ENCODE results near the gene TCEA2. TPM values are rescaled to one million over a fixed set of nuclear protein-coding genes. Genes with fewer than 3 reads are reported as not detected.

Gene TCEA2
- total and polyA plus RNA-seq, 2 of the 13 experiments (the other 11 are each of a cell fraction or from before 2014, with no cell fraction given): 28.1 to 33.7 TPM

DNA sequence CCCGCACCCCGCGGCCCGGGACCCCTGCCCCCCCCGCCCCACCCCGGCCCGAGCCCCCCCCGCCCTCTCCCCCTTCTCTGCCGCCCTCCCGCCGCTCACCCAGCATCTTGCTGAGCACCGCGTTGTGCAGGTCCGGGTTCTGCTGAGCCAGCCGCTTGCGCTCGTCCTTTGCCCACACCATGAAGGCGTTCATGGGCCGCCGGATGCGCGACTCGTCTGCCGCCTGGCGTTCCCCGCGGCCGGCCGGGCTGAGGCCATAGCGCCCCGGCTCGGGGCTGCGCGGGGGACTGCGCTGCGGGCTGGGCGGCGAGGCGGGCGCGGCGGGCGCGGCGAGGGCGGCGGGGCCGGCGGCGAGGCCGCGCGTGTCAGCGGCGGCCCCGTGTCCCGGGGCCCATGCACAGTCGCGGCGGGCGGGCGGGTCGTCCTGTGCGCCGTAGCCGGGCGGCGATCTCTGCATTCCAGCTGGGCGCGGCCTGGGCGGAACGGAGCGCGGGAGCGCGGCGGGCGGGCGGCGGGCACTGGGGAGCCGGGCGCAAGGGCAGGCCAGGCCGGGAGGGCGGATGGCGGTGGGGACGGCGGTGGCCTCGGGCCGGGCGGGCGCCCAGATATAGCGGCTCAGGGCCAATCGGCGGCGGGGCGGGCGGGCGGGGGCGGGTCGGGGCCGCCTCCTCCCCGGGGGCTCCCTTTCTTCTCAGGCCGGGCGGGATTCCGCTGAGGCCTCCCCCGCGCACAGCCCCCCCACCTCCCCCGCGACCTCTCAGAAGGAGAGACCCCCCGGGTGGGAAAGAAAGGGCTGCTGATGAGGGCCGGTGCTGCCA lies 13.7 kb upstream of the TCEA2 start, which contains the start of gene SOX18 (continued):
- TF ChIP-seq ATAD3A (CRISPR knock-in tag; IDR thresholded peaks at IDR 0.05) (no peak), CREM (IDR thresholded peaks at IDR 0.05) (no peak), CREM (CRISPR knock-in tag; IDR thresholded peaks at IDR 0.05) (no peak), EED (CRISPR knock-in tag; IDR thresholded peaks at IDR 0.05) (no peak), ZNF737 (CRISPR knock-in tag; IDR thresholded peaks at IDR 0.05; ENCODE audit: borderline replicate concordance) (no peak), NR2C2 (CRISPR knock-in tag; IDR thresholded peaks at IDR 0.05; ENCODE audit: borderline replicate concordance) (no peak), FLYWCH1 (CRISPR knock-in tag; IDR thresholded peaks at IDR 0.05) (no peak), SIN3B (IDR thresholded peaks at IDR 0.05; ENCODE audit: low read length) (no peak), NRL (CRISPR knock-in tag; IDR thresholded peaks at IDR 0.05; ENCODE audit: borderline replicate concordance) (0 out of 2 replicates have a peak, but pooled peaks have one; percentile 18), EEA1 (CRISPR knock-in tag; IDR thresholded peaks at IDR 0.05; ENCODE audit: borderline replicate concordance) (0 out of 2 replicates have a peak, but pooled peaks have one; percentile 13), ZNF558 (CRISPR knock-in tag; IDR thresholded peaks at IDR 0.05; ENCODE audit: borderline replicate concordance) (peak; percentile 59; the same call in 1 of the 2 replicates), ZNF780A (CRISPR knock-in tag; IDR thresholded peaks at IDR 0.05) (no peak), STAT5B (CRISPR knock-in tag; IDR thresholded peaks at IDR 0.05) (no peak), JUND (CRISPR knock-in tag; IDR thresholded peaks at IDR 0.05) (no peak), GABPB1 (CRISPR knock-in tag; IDR thresholded peaks at IDR 0.05) (peak; percentile 42; the same call in 1 of the 2 replicates), FOXM1 (CRISPR knock-in tag; IDR thresholded peaks at IDR 0.05) (0 out of 2 replicates have a peak, but pooled peaks have one; percentile 35), KDM3A (CRISPR knock-in tag; IDR thresholded peaks at IDR 0.05; ENCODE audit: low read depth) (no peak)
- TF ChIP-seq, protein P1, sequence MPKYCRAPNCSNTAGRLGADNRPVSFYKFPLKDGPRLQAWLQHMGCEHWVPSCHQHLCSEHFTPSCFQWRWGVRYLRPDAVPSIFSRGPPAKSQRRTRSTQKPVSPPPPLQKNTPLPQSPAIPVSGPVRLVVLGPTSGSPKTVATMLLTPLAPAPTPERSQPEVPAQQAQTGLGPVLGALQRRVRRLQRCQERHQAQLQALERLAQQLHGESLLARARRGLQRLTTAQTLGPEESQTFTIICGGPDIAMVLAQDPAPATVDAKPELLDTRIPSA (CRISPR knock-in tag; IDR thresholded peaks at IDR 0.05; ENCODE audit: borderline replicate concordance): no peak
- TF ChIP-seq, protein P2, sequence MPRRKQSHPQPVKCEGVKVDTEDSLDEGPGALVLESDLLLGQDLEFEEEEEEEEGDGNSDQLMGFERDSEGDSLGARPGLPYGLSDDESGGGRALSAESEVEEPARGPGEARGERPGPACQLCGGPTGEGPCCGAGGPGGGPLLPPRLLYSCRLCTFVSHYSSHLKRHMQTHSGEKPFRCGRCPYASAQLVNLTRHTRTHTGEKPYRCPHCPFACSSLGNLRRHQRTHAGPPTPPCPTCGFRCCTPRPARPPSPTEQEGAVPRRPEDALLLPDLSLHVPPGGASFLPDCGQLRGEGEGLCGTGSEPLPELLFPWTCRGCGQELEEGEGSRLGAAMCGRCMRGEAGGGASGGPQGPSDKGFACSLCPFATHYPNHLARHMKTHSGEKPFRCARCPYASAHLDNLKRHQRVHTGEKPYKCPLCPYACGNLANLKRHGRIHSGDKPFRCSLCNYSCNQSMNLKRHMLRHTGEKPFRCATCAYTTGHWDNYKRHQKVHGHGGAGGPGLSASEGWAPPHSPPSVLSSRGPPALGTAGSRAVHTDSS (CRISPR knock-in tag; conservative IDR thresholded peaks at IDR 0.05): 0 out of 2 replicates have a peak, but pooled peaks have one; percentile 49
- TF ChIP-seq, protein P3, sequence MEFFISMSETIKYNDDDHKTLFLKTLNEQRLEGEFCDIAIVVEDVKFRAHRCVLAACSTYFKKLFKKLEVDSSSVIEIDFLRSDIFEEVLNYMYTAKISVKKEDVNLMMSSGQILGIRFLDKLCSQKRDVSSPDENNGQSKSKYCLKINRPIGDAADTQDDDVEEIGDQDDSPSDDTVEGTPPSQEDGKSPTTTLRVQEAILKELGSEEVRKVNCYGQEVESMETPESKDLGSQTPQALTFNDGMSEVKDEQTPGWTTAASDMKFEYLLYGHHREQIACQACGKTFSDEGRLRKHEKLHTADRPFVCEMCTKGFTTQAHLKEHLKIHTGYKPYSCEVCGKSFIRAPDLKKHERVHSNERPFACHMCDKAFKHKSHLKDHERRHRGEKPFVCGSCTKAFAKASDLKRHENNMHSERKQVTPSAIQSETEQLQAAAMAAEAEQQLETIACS (CRISPR knock-in tag; IDR thresholded peaks at IDR 0.05): peak; percentile 66
- TF ChIP-seq, protein P4, sequence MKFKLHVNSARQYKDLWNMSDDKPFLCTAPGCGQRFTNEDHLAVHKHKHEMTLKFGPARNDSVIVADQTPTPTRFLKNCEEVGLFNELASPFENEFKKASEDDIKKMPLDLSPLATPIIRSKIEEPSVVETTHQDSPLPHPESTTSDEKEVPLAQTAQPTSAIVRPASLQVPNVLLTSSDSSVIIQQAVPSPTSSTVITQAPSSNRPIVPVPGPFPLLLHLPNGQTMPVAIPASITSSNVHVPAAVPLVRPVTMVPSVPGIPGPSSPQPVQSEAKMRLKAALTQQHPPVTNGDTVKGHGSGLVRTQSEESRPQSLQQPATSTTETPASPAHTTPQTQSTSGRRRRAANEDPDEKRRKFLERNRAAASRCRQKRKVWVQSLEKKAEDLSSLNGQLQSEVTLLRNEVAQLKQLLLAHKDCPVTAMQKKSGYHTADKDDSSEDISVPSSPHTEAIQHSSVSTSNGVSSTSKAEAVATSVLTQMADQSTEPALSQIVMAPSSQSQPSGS (CRISPR knock-in tag; IDR thresholded peaks at IDR 0.05): 0 out of 2 replicates have a peak, but pooled peaks have one; percentile 22
- TF ChIP-seq, protein P5, sequence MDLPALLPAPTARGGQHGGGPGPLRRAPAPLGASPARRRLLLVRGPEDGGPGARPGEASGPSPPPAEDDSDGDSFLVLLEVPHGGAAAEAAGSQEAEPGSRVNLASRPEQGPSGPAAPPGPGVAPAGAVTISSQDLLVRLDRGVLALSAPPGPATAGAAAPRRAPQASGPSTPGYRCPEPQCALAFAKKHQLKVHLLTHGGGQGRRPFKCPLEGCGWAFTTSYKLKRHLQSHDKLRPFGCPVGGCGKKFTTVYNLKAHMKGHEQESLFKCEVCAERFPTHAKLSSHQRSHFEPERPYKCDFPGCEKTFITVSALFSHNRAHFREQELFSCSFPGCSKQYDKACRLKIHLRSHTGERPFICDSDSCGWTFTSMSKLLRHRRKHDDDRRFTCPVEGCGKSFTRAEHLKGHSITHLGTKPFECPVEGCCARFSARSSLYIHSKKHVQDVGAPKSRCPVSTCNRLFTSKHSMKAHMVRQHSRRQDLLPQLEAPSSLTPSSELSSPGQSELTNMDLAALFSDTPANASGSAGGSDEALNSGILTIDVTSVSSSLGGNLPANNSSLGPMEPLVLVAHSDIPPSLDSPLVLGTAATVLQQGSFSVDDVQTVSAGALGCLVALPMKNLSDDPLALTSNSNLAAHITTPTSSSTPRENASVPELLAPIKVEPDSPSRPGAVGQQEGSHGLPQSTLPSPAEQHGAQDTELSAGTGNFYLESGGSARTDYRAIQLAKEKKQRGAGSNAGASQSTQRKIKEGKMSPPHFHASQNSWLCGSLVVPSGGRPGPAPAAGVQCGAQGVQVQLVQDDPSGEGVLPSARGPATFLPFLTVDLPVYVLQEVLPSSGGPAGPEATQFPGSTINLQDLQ (CRISPR knock-in tag; IDR thresholded peaks at IDR 0.05): no peak
